ENCODE measurements around the gene GAREM1.
"Not testable (repeated sequence)": the region's sequence is repeated elsewhere in the genome, so short reads cannot be mapped to it uniquely, and the experiment has no call there.

The GAREM1 gene

GRCh38 chr18:32321826-32322225 is 148.9 kb downstream of the GAREM1 start:
- FAIRE-seq, result no peak

GRCh38 chr18:32319084-32319483 is 151.6 kb downstream of the GAREM1 start:
- FAIRE-seq, result no peak

DNA sequence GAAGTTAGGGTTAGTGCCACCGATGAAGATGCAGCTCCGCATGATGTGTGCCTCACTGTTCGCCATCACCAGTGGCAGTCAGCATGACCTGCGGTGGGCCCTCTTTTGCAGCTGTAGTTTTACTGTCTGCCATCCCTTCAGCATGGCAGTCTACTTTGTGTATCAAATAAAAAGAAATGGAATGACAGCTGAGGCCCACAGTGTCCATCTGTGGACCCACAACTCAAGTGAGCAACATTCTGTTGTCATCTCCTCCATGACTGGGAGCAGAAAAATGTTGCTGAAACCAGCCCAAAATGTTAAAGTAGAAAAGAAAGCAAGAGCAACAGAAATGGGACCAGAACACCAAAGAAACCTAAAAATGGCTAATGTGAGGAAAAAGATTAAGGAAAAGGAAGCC is 152.1 kb downstream of the GAREM1 start:
- no peak for FAIRE-seq

- FAIRE-seq, result no peak
Measured at GRCh38 chr18:32317651-32318050, 153.0 kb downstream of the GAREM1 start.

GRCh38 chr18:32315881-32316280 is 154.8 kb downstream of the GAREM1 start:
- FAIRE-seq, result no peak

DNA sequence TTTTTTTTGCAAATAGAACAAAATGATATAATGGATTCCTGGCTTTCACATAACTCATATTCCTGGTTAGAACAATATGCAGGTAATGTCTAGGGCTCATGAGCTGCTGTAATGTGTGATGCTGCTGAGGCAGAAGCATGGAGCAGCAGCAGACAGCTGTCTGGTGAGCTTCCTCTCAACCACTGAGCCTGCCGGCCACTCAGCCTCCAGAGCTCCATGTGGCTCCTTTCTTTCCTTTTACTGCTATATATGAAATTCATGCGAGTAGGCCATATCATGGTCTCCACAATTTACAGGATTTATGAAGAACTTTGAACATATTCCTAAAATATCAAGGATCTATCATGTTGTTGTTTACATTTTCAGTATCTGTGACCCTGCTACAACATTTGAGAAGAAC is 159.9 kb downstream of the GAREM1 start:
- no peak for FAIRE-seq

GRCh38 chr18:32310101-32310500 is 160.6 kb downstream of the GAREM1 start:
- FAIRE-seq, result no peak

DNA sequence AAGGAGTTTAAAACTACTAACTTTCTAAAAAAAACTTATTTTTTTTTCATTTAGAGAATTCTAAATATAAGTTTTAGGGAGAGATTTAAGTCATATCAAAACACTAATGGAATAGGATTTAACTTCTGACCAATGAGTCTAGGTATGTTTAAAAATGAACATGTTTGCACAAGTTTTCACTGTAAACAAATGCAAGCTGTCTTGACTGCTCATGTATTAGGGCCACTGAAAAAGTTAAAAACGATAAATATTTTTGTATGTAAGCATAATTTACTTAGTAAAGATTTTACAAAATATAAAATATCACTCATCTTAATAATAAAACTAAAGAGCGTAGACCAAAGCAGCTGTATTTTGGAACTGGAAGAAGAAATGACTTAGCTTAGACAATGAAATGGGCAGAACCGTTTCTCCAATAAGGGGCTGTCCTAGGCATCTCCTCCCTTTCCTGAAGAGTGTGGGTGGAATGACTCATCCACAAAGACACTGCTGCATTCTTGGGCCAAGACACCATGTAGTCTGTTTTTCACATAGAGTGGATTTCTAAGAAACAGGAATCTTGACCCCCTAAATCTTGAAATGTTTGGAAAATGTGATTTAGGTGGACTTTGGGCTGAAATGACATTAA is 162.1 kb downstream of the GAREM1 start:
- no peak for FAIRE-seq

DNA sequence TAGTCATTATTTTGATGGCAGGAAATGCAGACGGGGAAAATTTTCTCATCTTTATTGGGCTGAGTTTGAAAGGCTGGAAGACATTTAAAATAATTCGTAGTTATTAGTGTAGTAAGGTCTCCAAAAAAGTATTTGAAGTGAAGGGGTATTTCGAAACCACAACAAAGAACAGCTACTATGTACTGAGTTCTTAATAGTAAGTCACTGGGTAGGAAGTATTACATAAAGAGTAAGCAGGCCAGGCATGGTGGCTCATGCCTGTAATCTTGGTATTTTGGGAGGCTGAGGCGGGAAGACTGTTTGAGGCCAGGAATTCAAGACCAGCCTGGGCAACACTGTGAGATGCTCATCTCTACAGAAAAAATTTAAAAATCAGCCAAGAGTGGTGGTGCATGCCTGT is 167.3 kb downstream of the GAREM1 start:
- FAIRE-seq, result no peak

- no peak for FAIRE-seq
Measured at GRCh38 chr18:32302806-32303205, 167.9 kb downstream of the GAREM1 start.

GRCh38 chr18:32301976-32302743 is 168.5 kb downstream of the GAREM1 start:
- no peak for FAIRE-seq

DNA sequence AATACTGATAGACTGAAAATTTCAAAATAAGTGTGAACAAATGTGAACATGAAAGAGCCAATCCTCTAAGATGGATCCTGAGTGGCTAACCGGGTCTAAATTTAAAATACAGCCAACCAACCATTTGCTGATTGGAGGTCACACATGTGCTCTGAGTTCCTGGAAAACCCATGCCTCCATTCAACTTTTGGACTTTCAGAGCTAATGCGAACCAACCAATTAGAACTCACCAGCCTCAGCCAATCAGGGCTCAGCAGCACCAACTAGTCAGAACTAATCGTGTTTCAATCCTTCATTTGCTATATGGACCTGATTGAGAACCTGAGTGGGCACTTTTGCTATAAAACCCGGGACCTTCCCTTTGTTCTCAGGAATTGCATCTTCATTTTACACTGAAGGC is 169.3 kb downstream of the GAREM1 start:
- FAIRE-seq, result no peak

- no peak for FAIRE-seq
Measured at GRCh38 chr18:32300914-32301313, 169.8 kb downstream of the GAREM1 start.

DNA sequence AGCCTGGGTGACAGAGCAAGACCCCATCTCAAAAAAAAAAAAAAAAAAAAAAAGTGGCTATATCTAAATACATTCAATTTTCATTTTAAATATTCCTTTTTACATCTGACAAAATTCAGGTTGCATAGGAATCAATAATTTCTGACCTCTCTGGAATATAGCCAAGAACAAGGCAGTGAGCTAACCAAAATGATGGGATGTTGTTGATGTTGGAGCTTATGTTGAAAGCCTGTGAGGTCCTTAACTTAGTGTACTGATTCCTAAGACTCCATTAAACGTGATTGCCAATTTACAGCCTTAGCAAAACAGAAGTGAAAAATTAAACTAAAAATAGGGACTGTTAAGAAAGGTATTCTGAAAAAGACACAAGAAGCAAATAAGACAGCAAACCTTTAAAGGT is 171.2 kb downstream of the GAREM1 start:
- no peak for FAIRE-seq

- no peak for FAIRE-seq
Measured at GRCh38 chr18:32298171-32298667, 172.5 kb downstream of the GAREM1 start.

DNA sequence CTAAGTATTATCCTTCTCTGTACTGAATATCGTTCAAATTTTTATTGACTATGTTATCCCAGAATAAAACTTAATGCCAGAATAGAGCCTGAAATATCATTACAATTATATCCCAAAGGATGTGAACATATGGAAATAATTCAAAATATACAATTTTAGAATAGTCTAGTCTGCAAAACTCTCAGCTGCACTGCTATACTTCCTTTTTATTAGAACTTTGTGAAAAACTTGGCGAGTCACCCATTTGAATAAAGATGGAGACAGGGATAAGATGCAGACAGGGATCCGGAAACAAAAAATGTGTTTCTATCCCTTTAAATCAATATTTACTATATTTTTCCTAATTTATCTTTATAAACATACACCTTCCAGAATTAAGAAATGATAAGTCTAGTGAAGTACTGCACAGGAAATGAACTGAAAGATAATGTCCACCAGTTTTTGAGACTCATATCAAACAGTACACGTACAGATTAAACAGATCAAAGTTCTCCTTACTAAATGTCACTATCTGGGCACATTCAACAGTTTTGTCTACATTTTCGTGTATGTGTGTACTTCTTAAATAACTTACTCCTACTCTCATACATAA is 173.0 kb downstream of the GAREM1 start:
- FAIRE-seq, result no peak

DNA sequence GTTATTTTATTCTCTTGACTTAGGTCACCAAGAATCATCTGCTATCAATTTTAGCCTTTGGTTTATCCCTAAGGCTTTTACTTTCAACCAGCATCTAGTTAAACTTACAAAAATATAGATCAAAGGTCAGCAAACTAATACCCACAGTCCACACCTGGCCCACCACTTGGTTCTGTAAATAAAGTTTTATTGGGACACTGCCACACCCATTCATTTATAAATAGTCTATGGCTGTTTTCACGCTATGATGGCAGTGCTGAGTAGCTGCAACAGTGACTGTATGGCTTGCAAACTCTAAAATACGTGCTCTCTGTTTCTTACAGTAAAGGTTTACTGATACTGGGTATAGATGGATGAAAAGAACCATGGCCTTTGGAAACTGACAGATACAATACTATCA is 173.8 kb downstream of the GAREM1 start:
- no peak for FAIRE-seq

GRCh38 chr18:32295604-32296003 is 175.1 kb downstream of the GAREM1 start:
- no peak for FAIRE-seq

DNA sequence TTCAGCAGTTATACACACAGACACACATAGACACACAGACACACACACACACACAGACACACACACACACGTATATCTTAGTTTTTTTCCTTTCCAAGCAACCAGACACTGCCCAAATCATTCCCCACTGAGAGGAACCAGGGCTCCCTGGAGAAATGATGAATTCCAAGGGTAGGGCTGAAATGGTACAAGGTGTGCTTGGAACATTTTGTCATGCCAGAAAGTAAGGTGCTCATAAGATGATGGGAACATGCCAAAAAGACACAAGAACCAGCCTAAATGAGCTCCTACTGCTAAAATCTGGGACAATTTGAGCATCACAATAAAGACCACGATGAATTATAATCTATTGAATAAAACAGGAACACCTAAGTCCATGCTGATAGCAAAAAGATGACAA is 177.6 kb downstream of the GAREM1 start:
- FAIRE-seq, result no peak

DNA sequence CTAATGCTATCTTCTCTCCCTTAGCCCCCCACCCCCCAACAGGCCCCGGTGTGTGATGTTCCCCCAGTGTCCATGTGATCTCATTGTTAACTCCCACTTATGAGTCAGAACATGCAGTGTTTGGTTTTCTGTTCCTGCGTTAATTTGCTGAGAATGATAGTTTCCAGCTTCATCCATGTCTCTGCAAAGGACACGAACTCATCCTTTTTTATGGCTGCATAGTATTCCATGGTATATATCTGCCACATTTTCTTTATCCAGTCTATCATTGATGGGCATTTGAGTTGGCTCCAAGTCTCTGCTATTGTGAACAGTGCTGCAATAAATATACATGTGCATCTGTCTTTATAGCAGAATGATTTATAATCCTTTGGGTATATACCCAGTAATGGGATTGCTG is 179.1 kb downstream of the GAREM1 start:
- FAIRE-seq, result not testable (repeated sequence)

GRCh38 chr18:32290810-32291209 is 179.9 kb downstream of the GAREM1 start:
- no peak for FAIRE-seq

DNA sequence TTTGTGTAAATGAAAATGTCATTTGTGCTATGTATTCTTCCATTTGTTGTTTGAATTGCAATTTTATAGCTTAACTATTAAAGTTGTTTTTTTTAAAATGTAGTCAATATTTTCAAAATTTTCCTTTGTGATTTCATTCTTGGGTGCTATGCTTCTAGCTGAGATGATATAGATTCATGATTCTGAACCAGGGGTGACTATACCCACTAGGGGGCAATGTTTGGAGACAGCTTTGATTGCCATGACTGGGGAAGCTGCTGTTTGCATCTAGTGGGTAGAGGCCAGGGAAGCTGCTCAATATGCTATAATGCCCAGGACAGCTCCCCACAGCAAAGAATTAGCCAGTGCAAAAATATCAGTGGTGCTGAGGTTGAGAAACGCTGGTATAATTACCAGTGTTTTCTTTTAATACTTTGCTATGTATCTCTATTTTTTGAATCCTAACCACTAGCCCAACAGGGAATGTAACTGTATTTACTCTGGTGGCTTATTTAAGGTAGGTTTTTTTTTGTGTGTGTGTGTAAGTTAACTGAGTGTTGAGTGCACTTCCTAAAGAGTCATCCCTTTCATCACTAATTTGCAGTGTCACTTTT is 181.1 kb downstream of the GAREM1 start:
- FAIRE-seq, result peak; percentile 90

DNA sequence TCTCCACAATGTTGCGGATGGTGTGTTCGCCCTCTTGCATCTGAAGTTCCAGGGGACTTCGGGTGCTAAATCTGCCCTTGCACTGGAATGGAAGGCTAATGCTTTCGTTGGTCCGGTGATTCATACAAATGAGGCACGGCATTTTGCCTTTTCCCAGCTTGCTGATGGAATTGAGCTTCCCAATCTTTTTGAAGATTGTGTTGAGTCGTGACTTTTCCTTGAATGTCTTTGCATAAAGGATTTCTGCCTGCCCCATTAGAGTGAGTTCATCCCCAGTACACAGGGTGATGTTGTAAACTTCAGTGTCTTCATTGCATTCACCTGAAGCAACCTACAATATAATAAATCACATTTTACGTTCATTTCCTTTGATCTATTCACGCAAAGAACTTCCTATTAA is 182.8 kb downstream of the GAREM1 start:
- FAIRE-seq, result no peak

DNA sequence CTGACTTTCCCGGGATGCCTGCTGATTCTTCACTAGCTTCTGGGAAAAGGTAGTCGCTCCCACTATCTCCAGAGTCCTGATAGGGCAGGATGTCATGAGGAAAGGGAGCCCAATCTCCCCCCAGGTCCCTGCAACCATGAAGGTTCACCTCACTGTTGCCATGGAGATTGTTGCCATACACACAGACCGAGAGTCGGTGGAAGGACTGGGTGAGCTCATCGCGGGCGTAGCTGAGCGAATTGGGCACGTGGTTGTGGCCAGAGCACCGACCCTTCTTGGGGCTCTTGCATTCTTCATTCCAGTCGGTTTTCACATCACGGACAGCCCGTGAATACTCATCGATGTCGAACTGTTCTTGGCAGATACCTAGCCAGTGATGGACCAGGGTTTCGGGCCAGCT is 183.4 kb downstream of the GAREM1 start:
- FAIRE-seq, result no peak

All from colon (tissue), 2 donors.